Neural progenitor cell (in vitro differentiated cells): Measurements from ENCODE around the gene PTPRN2. TPM values are rescaled to one million over a fixed set of nuclear protein-coding genes. Genes with fewer than 3 reads are reported as not detected.

Experiments
- DNase-seq: peaks from one replicate; pipeline ENCODE4 v3.0.0-alpha.2; 2016; ENCODE audit warnings: low spot score
- H2AFZ ChIP-seq: fragments of 200-600 bp; sonication (generic); replicated peaks from 2 replicates; pipeline ENCODE4 v1.6.1; 2016; ENCODE audit warnings: antibody characterized with exemption
- H3F3A ChIP-seq: fragments of 200-600 bp; sonication (generic); 2 replicates; pipeline ENCODE4 v1.6.1; 2016; ENCODE audit warnings: antibody characterized with exemption, low read depth
- H3K27ac ChIP-seq: fragments of 200-600 bp; sonication (generic); 2 replicates; pipeline ENCODE4 v1.5.1; 2016; ENCODE audit warnings: mild to moderate bottlenecking
- H3K27me3 ChIP-seq: fragments of 200-600 bp; sonication (generic); 2 replicates; pipeline ENCODE4 v1.6.1; 2016; ENCODE audit warnings: mild to moderate bottlenecking, moderate library complexity
- H3K36me3 ChIP-seq: fragments of 200-600 bp; sonication (generic); 2 replicates; pipeline ENCODE4 v1.5.1; 2016
- H3K4me1 ChIP-seq: fragments of 200-600 bp; sonication (generic); 2 replicates; pipeline ENCODE4 v1.6.1; 2016; ENCODE audit warnings: mixed run types
- H3K4me2 ChIP-seq: fragments of 200-600 bp; sonication (generic); 2 replicates; pipeline ENCODE4 v1.6.1; 2016
- H3K4me3 ChIP-seq: fragments of 200-600 bp; sonication (generic); 2 replicates; pipeline ENCODE4 v1.5.1; 2016
- H3K79me2 ChIP-seq: fragments of 200-600 bp; sonication (generic); 2 replicates; pipeline ENCODE4 v1.6.1; 2016; ENCODE audit warnings: low read depth
- H3K9ac ChIP-seq: fragments of 200-600 bp; sonication (generic); 2 replicates; pipeline ENCODE4 v1.6.1; 2016
- H3K9me3 ChIP-seq: fragments of 200-600 bp; sonication (generic); 2 replicates; pipeline ENCODE4 v1.5.1; 2016; ENCODE audit warnings: low read depth
- H4K20me1 ChIP-seq: fragments of 200-600 bp; sonication (generic); 2 replicates; pipeline ENCODE4 v1.6.1; 2016; ENCODE audit warnings: low read depth
- H3K27ac Mint-ChIP-seq: 3 replicates; pipeline ENCODE4 v1.8.0; 2021; ENCODE audit warnings: mixed read lengths
- H3K27me3 Mint-ChIP-seq: 2 replicates; pipeline ENCODE4 v1.8.0; 2022; ENCODE audit warnings: low read depth, mild to moderate bottlenecking, inconsistent platforms, moderate library complexity, mixed read lengths; ENCODE audit not compliant: insufficient read depth
- H3K36me3 Mint-ChIP-seq: 3 replicates; pipeline ENCODE4 v1.8.0; 2021; ENCODE audit warnings: mixed read lengths
- H3K4me1 Mint-ChIP-seq: 3 replicates; pipeline ENCODE4 v1.8.0; 2021; ENCODE audit warnings: mixed read lengths
- H3K4me3 Mint-ChIP-seq: 3 replicates; pipeline ENCODE4 v1.8.0; 2021; ENCODE audit warnings: mild to moderate bottlenecking, moderate library complexity, mixed read lengths
- H3K9me3 Mint-ChIP-seq: 3 replicates; pipeline ENCODE4 v1.8.0; 2020; ENCODE audit warnings: mixed read lengths
- CTCF ChIP-seq: fragments of 200-600 bp; sonication (generic); IDR thresholded peaks from 2 replicates; pipeline ENCODE4 v1.5.1; 2017; ENCODE audit warnings: antibody characterized with exemption, mild to moderate bottlenecking
- EZH2 ChIP-seq: fragments of 200-600 bp; sonication (generic); IDR thresholded peaks from 2 replicates; pipeline ENCODE4 v1.6.1; 2017; ENCODE audit warnings: antibody characterized with exemption, mild to moderate bottlenecking, moderate library complexity
- EZH2phosphoT487 ChIP-seq: fragments of 200-600 bp; sonication (generic); IDR thresholded peaks from 2 replicates; pipeline ENCODE4 v1.6.1; 2017; ENCODE audit warnings: antibody characterized with exemption
- total RNA-seq: library from RNA; depleted of rRNA; stranded (reverse); fragments of >200 nt; gene quantifications from 2 replicates; pipeline ENCODE4 v1.2.3, GENCODE V29; 2015; ENCODE audit warnings: low replicate concordance

The PTPRN2 gene
- total RNA-seq, 1 donor from 2014 or later: 3.0 TPM

DNA sequence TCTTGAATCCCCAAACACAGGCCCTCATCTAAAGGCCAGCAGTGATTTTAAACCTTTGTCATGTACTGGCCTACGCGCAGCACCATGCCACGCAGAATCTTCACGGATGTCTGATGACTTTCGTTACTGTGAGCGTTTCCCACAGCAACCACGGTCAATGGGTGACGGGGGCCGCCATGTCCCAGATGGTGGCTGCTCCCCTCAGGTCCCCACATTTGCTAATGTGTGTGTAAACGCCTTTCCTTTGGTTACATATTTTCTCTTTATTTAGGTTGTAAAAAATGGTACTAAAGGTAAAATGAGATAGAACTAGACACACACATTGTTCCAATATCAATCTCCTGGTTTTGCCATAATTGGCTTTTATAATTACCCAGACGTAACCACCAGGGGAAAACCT is 699.0 kb downstream of the PTPRN2 start:
- H3K4me1 Mint-ChIP-seq: no peaks in the 10 kb centered on the region
- peak overlapping the region; percentile 53 for H3K27ac Mint-ChIP-seq
- H3K9me3 ChIP-seq: no peaks in the 10 kb centered on the region
- no peaks in the 10 kb centered on the region for H4K20me1 ChIP-seq
- H2AFZ ChIP-seq: no peak overlapping the region
- TF ChIP-seq CTCF (no peak), EZH2 (no peak), EZH2phosphoT487 (no peak)
- H3F3A ChIP-seq: no peaks in the 10 kb centered on the region
- no peak overlapping the region for H3K4me3 Mint-ChIP-seq
- H3K36me3 ChIP-seq: no peaks in the 10 kb centered on the region
- no peak overlapping the region for H3K4me2 ChIP-seq
- H3K4me3 ChIP-seq: no peak overlapping the region
- H3K4me1 ChIP-seq: no peaks in the 10 kb centered on the region
- no peak overlapping the region for H3K9ac ChIP-seq
- no peak overlapping the region for H3K27ac ChIP-seq
- H3K79me2 ChIP-seq: no peaks in the 10 kb centered on the region
- no peaks in the 10 kb centered on the region for H3K36me3 Mint-ChIP-seq
- DNase-seq: no peak
- no peaks in the 10 kb centered on the region for H3K9me3 Mint-ChIP-seq
- no peaks in the 10 kb centered on the region for H3K27me3 ChIP-seq
- peaks cover 3% of the 10 kb centered on the region for H3K27me3 Mint-ChIP-seq

GRCh38 chr7:157887400-157887799 is 700.2 kb downstream of the PTPRN2 start:
- Histone ChIP-seq H3K36me3 (no peaks in the 10 kb centered on the region), H3K79me2 (no peaks in the 10 kb centered on the region), H3K9me3 (no peaks in the 10 kb centered on the region), H3K4me1 (no peaks in the 10 kb centered on the region), H3K9ac (no peak overlapping the region), H3K4me2 (no peak overlapping the region), H3K27ac (no peak overlapping the region), H2AFZ (no peak overlapping the region), H3K27me3 (no peaks in the 10 kb centered on the region), H3F3A (no peaks in the 10 kb centered on the region), H3K4me3 (no peak overlapping the region), H4K20me1 (no peaks in the 10 kb centered on the region)
- Mint-ChIP-seq H3K27ac (no peak overlapping the region), H3K9me3 (no peaks in the 10 kb centered on the region), H3K4me3 (no peak overlapping the region), H3K4me1 (no peaks in the 10 kb centered on the region), H3K36me3 (no peaks in the 10 kb centered on the region), H3K27me3 (peaks cover 3% of the 10 kb centered on the region)
- TF ChIP-seq EZH2 (no peak), CTCF (no peak), EZH2phosphoT487 (no peak)
- DNase-seq: no peak

DNA sequence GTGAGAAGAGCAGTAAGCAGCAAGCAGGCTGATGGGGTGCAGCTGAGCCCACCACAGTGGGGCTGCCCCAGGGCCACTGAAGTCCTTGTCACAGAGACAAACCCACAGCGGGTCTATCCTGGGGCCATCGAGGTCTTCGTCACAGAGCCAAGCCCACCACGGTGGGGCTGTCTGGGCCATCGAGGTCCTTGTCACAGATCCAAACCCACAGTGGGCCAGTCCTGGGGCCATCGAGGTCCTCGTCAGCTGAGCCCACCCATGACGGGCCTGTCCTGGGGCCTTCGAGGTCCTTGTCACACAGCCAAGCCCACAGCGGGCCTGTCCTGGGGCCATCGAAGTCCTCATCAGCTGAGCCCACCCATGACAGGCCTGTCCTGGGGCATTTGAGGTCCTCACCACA is 700.9 kb downstream of the PTPRN2 start:
- H3K36me3 Mint-ChIP-seq: no peaks in the 10 kb centered on the region
- H3K9me3 Mint-ChIP-seq: no peaks in the 10 kb centered on the region
- Histone ChIP-seq H2AFZ (no peak overlapping the region), H3K4me1 (no peaks in the 10 kb centered on the region), H3K27ac (no peak overlapping the region), H3F3A (no peaks in the 10 kb centered on the region), H3K4me2 (no peak overlapping the region), H3K79me2 (no peaks in the 10 kb centered on the region), H3K27me3 (no peaks in the 10 kb centered on the region), H3K4me3 (no peak overlapping the region), H3K36me3 (no peaks in the 10 kb centered on the region), H3K9me3 (no peaks in the 10 kb centered on the region), H3K9ac (no peak overlapping the region), H4K20me1 (no peaks in the 10 kb centered on the region)
- no peak overlapping the region for H3K27ac Mint-ChIP-seq
- H3K4me3 Mint-ChIP-seq: no peak overlapping the region
- TF ChIP-seq CTCF (no peak), EZH2 (no peak), EZH2phosphoT487 (no peak)
- DNase-seq: no peak
- peaks cover 3% of the 10 kb centered on the region for H3K27me3 Mint-ChIP-seq
- H3K4me1 Mint-ChIP-seq: no peaks in the 10 kb centered on the region
